ENCODE results near the gene TSPAN9.

TSPAN9 gene

GRCh38 chr12:3296409-3296701 lies 219.2 kb downstream of the TSPAN9 start:
- no peak for DNase-seq (ENCODE audit: low spot score)

- no peak for DNase-seq (ENCODE audit: low spot score)
Measured at GRCh38 chr12:3298603-3299002, 221.4 kb downstream of the TSPAN9 start.

GRCh38 chr12:3299929-3300832 lies 223.0 kb downstream of the TSPAN9 start:
- peak; percentile 92 for DNase-seq (ENCODE audit: low spot score)

- no peak for DNase-seq (ENCODE audit: low spot score)
Measured at GRCh38 chr12:3300833-3301401, 223.7 kb downstream of the TSPAN9 start.

- DNase-seq (ENCODE audit: low spot score): no peak
Measured at GRCh38 chr12:3302401-3303041, 225.3 kb downstream of the TSPAN9 start.

GRCh38 chr12:3303410-3304136 lies 226.4 kb downstream of the TSPAN9 start:
- DNase-seq (ENCODE audit: low spot score): no peak

GRCh38 chr12:3304436-3305165 lies 227.4 kb downstream of the TSPAN9 start:
- DNase-seq (ENCODE audit: low spot score): peak; percentile 86

GRCh38 chr12:3305464-3305863 lies 228.3 kb downstream of the TSPAN9 start:
- no peak for DNase-seq (ENCODE audit: low spot score)

GRCh38 chr12:3305904-3306619 lies 228.9 kb downstream of the TSPAN9 start:
- DNase-seq (ENCODE audit: low spot score): no peak

- no peak for DNase-seq (ENCODE audit: low spot score)
Measured at GRCh38 chr12:3307389-3307788, 230.2 kb downstream of the TSPAN9 start.

GRCh38 chr12:3308063-3308462 lies 230.9 kb downstream of the TSPAN9 start:
- no peak for DNase-seq (ENCODE audit: low spot score)

GRCh38 chr12:3308609-3309008 lies 231.4 kb downstream of the TSPAN9 start:
- DNase-seq (ENCODE audit: low spot score): no peak

GRCh38 chr12:3309805-3310204 lies 232.6 kb downstream of the TSPAN9 start:
- DNase-seq (ENCODE audit: low spot score): no peak

GRCh38 chr12:3310271-3311026 lies 233.3 kb downstream of the TSPAN9 start:
- DNase-seq (ENCODE audit: low spot score): no peak

- DNase-seq (ENCODE audit: low spot score): no peak
Measured at GRCh38 chr12:3311027-3311402, 233.8 kb downstream of the TSPAN9 start.

- no peak for DNase-seq (ENCODE audit: low spot score)
Measured at GRCh38 chr12:3311491-3312103, 234.4 kb downstream of the TSPAN9 start.

GRCh38 chr12:3313066-3313465 lies 235.9 kb downstream of the TSPAN9 start:
- peak; percentile 84 for DNase-seq (ENCODE audit: low spot score)

- DNase-seq (ENCODE audit: low spot score): peak; percentile 58
Measured at GRCh38 chr12:3313675-3314663, 236.8 kb downstream of the TSPAN9 start.

- DNase-seq (ENCODE audit: low spot score): peak; percentile 44
Measured at GRCh38 chr12:3315201-3315661, 238.1 kb downstream of the TSPAN9 start.
